MM.1S (cell line): Measurements from ENCODE around the gene S100A9.

ENCODE experiments used
- DNase-seq: peaks from one replicate; pipeline ENCODE4 v3.0.0-alpha.2; 2015
- H2AFZ ChIP-seq: fragments of 300-600 bp; sonication (generic); 2 replicates; pipeline ENCODE4 v1.6.0; 2016; ENCODE audit warnings: antibody characterized with exemption, low read length
- H3F3A ChIP-seq: fragments of 300-600 bp; sonication (generic); 2 replicates; pipeline ENCODE4 v1.6.1; 2016; ENCODE audit warnings: mild to moderate bottlenecking, antibody characterized with exemption, low read length, moderate library complexity, mixed read lengths; ENCODE audit not compliant: insufficient read depth
- H3K27ac ChIP-seq: fragments of 300-600 bp; sonication (generic); 2 replicates; pipeline ENCODE4 v1.5.1; 2016; ENCODE audit warnings: mild to moderate bottlenecking, low read length
- H3K27me3 ChIP-seq: fragments of 300-600 bp; sonication (generic); replicated peaks from 2 replicates; pipeline ENCODE4 v1.6.0; 2016; ENCODE audit warnings: low read length; ENCODE audit not compliant: insufficient read depth
- H3K36me3 ChIP-seq: fragments of 300-600 bp; sonication (generic); replicated peaks from 2 replicates; pipeline ENCODE4 v1.6.1; 2016; ENCODE audit warnings: mild to moderate bottlenecking, low read length, mixed read lengths; ENCODE audit not compliant: insufficient read depth
- H3K4me1 ChIP-seq: fragments of 300-600 bp; sonication (generic); 2 replicates; pipeline ENCODE4 v1.6.1; 2016; ENCODE audit warnings: low read length, mixed read lengths
- H3K4me2 ChIP-seq: fragments of 300-600 bp; sonication (generic); 2 replicates; pipeline ENCODE4 v1.6.0; 2016; ENCODE audit warnings: low read depth, low read length
- H3K4me3 ChIP-seq: fragments of 300-600 bp; sonication (generic); 2 replicates; pipeline ENCODE4 v1.5.1; 2016; ENCODE audit warnings: low read length, mixed read lengths
- H3K79me2 ChIP-seq: fragments of 300-600 bp; sonication (generic); 2 replicates; pipeline ENCODE4 v1.6.1; 2016; ENCODE audit warnings: mixed run types, low read length, mixed read lengths
- H3K9ac ChIP-seq: fragments of 300-600 bp; sonication (generic); 2 replicates; pipeline ENCODE4 v1.6.1; 2016; ENCODE audit warnings: low read length, mixed read lengths
- H3K9me2 ChIP-seq: fragments of 300-600 bp; sonication (generic); replicated peaks from 2 replicates; pipeline ENCODE4 v1.6.1; 2016; ENCODE audit warnings: mild to moderate bottlenecking, low read length, mixed read lengths; ENCODE audit not compliant: insufficient read depth
- H3K9me3 ChIP-seq: fragments of 300-600 bp; sonication (generic); replicated peaks from 2 replicates; pipeline ENCODE4 v1.6.1; 2016; ENCODE audit warnings: mild to moderate bottlenecking, low read length, mixed read lengths; ENCODE audit not compliant: insufficient read depth
- H4K20me1 ChIP-seq: fragments of 300-600 bp; sonication (generic); 2 replicates; pipeline ENCODE4 v1.6.1; 2016; ENCODE audit warnings: mild to moderate bottlenecking, low read length, moderate library complexity, mixed read lengths; ENCODE audit not compliant: insufficient read depth
- CTCF ChIP-seq: fragments of 300-600 bp; sonication (generic); IDR thresholded peaks from 2 replicates; pipeline ENCODE4 v1.5.1; 2016; ENCODE audit warnings: antibody characterized with exemption, low read length, mixed read lengths
- EZH2 ChIP-seq: fragments of 300-600 bp; sonication (generic); optimal IDR thresholded peaks from 2 replicates; pipeline ENCODE3; 2017; ENCODE audit warnings: low read depth, mild to moderate bottlenecking, antibody characterized with exemption, low read length, mixed read lengths
- EZH2phosphoT487 ChIP-seq: fragments of 300-600 bp; sonication (generic); IDR thresholded peaks from 2 replicates; pipeline ENCODE4 v1.6.1; 2018; ENCODE audit warnings: antibody characterized with exemption, low read length

The S100A9 gene

GRCh38 chr1:153360190-153360589 lies 2.5 kb downstream of the S100A9 start:
- Histone ChIP-seq H3K27me3 (no peaks in the 10 kb centered on the region), H2AFZ (no peak overlapping the region), H3K4me3 (no peak overlapping the region), H3F3A (no peaks in the 10 kb centered on the region), H4K20me1 (no peaks in the 10 kb centered on the region), H3K4me1 (0 out of 2 replicates have a peak, but pooled peaks cover 3% of the 10 kb centered on the region), H3K79me2 (no peaks in the 10 kb centered on the region), H3K4me2 (no peak overlapping the region), H3K9me3 (no peaks in the 10 kb centered on the region), H3K9me2 (no peaks in the 10 kb centered on the region), H3K9ac (no peak overlapping the region), H3K27ac (no peak overlapping the region), H3K36me3 (no peaks in the 10 kb centered on the region)
- DNase-seq = no peak
- no peak for TF ChIP-seq EZH2phosphoT487
- no peak for TF ChIP-seq EZH2
- TF ChIP-seq CTCF = no peak

DNA sequence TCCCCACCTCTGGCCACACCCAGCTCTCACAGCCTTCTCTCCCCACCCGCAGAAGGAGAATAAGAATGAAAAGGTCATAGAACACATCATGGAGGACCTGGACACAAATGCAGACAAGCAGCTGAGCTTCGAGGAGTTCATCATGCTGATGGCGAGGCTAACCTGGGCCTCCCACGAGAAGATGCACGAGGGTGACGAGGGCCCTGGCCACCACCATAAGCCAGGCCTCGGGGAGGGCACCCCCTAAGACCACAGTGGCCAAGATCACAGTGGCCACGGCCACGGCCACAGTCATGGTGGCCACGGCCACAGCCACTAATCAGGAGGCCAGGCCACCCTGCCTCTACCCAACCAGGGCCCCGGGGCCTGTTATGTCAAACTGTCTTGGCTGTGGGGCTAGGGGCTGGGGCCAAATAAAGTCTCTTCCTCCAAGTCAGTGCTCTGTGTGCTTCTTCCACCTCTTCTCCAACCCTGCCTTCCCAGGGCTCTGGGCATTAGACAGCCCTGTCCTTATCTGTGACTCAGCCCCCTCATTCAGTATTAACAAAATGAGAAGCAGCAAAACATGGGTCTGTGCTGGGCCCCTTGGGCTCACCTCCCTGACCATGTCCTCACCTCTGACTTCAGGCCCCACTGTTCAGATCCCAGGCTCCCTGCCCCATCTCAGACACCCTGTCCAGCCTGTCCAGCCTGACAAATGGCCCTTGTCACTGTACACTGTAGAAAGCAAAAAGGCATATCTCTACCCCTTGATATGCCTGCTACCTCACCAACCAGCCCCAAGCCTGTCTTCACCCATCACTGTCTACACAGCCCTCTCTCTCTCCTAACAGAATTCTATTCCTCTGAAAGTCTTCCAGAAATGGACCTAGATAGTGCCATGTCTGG lies 3.2 kb downstream of the S100A9 start:
- H3K79me2 ChIP-seq = no peaks in the 10 kb centered on the region
- TF ChIP-seq EZH2 (no peak), CTCF (no peak), EZH2phosphoT487 (no peak)
- H3K4me3 ChIP-seq = no peak overlapping the region
- H3K9me2 ChIP-seq = no peaks in the 10 kb centered on the region
- no peaks in the 10 kb centered on the region for H3F3A ChIP-seq
- 0 out of 2 replicates have a peak, but pooled peaks cover 3% of the 10 kb centered on the region for H3K4me1 ChIP-seq
- no peaks in the 10 kb centered on the region for H3K36me3 ChIP-seq
- no peak overlapping the region for H3K4me2 ChIP-seq
- H4K20me1 ChIP-seq = no peaks in the 10 kb centered on the region
- no peaks in the 10 kb centered on the region for H3K9me3 ChIP-seq
- no peak overlapping the region for H3K27ac ChIP-seq
- H2AFZ ChIP-seq = no peak overlapping the region
- no peaks in the 10 kb centered on the region for H3K27me3 ChIP-seq
- no peak overlapping the region for H3K9ac ChIP-seq
- DNase-seq = no peak

- no peak overlapping the region for H3K4me3 ChIP-seq
- H3K4me2 ChIP-seq = no peak overlapping the region
- no peaks in the 10 kb centered on the region for H4K20me1 ChIP-seq
- no peaks in the 10 kb centered on the region for H3K9me3 ChIP-seq
- no peaks in the 10 kb centered on the region for H3K79me2 ChIP-seq
- H2AFZ ChIP-seq = no peak overlapping the region
- TF ChIP-seq EZH2phosphoT487 (no peak), EZH2 (no peak), CTCF (no peak)
- no peaks in the 10 kb centered on the region for H3K9me2 ChIP-seq
- DNase-seq = no peak
- no peak overlapping the region for H3K9ac ChIP-seq
- H3K27me3 ChIP-seq = no peaks in the 10 kb centered on the region
- no peaks in the 10 kb centered on the region for H3K36me3 ChIP-seq
- no peak overlapping the region for H3K27ac ChIP-seq
- 0 out of 2 replicates have a peak, but pooled peaks cover 3% of the 10 kb centered on the region for H3K4me1 ChIP-seq
- H3F3A ChIP-seq = no peaks in the 10 kb centered on the region
Observed at GRCh38 chr1:153361480-153362109, 3.9 kb downstream of the S100A9 start.
